GM18499 (cell line): ENCODE data around the gene SSBP3.
"Not testable (repeated sequence)": the region's sequence is repeated elsewhere in the genome, so short reads cannot be mapped to it uniquely, and the experiment has no call there.

Experiments
- ATAC-seq: cut with Tn5 transposase; IDR thresholded peaks from one replicate; pipeline ENCODE4 v1.9.1; 2021; ENCODE audit warnings: moderate number of reproducible peaks; ENCODE audit not compliant: insufficient read depth, unreplicated experiment

Gene SSBP3

DNA sequence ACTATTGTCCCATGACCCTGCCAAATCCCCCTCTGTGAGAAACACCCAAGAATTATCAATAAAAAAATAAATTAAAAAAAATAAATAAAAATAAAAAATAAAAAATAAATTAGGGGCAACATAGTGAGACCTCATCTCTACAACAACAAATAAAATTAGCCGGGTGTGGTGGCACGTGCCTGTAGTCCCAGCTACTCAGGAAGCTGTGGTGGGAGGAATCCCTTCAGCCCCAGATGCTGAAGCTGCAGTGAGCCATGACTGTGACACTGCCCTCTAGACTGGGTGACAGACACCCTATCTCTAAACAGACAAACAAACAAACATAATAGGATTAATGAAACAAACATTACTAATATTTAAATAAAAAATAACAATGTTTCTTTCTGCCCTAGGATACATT, 171.9 kb downstream of the SSBP3 start:
- no peak for ATAC-seq

DNA sequence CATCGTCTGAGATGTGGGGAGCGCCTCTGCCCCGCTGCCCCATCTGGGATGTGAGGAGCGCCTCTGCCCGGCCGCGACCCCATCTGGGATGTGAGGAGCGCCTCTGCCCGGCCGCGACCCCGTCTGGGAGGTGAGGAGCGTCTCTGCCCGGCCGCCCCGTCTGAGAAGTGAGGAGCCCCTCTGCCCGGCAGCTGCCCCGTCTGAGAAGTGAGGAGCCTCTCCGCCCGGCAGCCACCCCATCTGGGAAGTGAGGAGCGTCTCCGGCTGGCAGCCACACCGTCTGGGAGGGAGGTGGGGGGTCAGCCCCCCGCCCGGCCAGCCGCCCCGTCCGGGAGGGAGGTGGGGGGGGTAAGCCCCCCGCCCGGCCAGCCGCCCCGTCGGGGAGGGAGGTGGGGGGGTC, 173.0 kb downstream of the SSBP3 start:
- ATAC-seq = not testable (repeated sequence)

DNA sequence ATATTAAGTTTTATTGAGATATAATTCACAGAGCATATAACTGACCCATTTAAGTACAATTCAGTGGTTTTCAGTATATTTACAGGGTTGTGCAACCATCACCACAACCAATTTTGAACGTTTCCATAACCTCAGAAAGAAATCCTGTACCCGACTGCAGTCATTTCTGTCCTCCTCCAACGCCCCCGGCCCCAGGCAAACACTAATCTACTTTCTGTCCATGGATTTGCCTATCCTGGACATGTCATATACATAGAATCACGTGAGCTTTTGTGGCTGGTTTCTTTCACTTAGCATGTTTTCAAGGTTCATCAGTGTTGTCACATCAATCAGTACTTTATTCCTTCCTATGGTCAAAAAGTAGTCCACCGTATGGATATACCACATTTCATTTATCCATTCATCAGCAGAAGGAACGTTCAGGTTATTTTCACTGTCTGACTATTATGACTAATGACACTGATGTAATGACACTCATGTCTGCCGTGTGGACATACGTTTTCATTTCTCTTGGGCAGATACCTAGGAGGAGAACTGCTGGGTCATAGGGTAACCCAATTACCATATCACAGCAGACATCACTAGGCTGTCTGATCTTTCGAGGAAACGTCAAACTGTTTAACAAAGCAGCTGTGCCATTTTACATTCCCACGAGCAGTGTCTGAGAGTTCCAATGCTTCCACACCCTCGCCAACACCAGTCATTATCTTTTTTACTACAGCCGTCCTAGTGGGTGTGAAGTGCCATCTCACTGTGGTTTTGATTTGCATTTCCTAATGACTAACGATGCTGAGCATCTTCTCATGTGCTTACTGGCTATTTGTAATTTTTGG, 175.5 kb downstream of the SSBP3 start:
- no peak for ATAC-seq

DNA sequence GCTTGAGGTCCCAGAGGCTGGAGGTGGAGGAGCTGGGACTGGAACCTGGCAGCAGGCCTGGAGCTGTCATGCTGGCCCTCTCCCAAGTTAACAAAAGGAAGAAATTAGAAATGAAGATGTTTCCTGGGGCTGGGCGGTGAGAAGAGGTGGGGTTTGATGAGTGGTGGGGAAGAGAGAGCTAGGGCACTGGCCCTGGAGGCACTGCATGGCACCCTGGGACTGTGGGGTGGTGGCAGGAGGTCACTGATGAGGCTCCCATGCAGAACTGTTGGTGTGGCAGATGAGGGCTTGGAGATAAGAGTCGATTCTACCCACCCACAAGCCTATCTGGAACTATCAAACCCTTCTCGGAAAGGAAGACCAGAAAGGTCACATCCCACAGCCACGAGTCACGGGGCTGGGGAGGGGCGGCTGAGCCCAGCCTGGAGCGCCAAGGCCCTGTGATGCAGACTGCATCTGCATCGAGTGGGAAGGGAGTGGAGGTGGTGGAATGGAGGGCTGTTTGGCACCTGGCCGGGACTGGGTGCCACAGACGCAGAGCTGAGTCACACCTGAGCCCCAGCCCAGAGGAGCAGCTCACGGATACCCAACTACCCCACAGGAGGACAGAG, 176.8 kb downstream of the SSBP3 start:
- no peak for ATAC-seq

DNA sequence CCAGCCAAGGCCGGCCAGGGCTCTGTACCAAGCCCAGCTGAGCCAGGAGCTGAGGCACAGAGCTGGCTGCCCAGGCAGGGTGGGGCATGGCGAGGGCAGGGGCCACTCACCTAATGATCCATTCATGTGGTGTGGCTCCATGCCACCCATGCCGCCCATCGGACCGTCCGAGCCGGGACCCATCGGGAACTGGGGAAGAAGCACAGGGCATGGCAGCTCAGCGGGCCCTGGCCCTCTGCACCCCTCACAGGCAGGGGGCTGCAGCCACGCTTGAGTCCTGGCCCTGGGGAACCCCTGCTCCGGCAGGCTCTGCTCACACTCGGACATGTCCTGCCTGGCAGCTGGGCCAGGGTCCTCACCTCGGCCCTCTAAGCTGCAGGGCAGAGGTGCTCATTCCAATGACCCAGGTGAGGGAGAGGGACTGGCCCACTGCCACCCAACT, 177.5 kb downstream of the SSBP3 start:
- ATAC-seq = no peak

DNA sequence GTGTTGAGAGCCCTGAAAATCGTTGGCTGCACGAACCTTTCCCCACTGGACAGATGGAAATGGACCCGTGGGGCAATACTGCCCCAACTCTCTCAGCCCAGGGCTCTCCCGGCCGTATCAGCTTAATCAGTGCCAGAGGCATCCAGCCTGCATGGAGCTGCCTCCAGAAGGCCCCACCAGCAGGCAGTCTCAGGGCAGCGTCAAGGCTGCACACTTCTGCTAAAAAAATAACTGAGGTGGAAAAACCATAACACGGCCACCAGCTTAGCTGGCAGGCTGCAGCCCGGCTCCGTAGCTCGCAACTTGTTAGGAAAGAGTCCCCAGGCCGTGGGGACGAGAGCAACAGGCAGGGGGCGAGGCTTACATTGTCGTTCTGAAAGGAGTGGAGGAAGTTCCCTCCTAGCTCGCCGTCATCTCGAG, 178.3 kb downstream of the SSBP3 start:
- no peak for ATAC-seq

DNA sequence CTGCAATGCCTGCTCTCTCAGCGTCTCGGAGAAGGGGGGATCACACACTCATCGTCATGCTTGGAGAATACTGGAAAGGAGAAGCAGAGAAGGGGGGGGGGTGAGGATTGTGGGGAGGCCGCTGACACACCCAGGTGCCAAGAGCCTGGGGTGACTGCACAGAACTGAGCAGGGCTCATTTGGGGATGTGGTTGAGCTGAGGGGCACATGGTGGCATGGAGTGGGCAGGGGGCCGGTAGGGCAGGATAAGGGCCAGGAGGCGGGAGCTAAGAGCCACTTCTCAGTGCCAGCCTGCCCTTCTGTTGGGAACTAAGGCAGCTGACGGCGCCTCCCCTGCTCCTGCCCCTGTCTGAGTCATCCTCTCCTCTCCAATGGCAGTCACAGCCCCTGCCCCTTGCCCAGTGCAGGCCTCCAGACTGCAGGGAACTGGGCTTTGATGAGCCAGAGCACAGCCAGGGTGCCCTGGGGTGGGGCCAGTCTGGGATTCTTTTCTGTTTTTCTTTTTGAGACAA, 179.0 kb downstream of the SSBP3 start:
- no peak for ATAC-seq

DNA sequence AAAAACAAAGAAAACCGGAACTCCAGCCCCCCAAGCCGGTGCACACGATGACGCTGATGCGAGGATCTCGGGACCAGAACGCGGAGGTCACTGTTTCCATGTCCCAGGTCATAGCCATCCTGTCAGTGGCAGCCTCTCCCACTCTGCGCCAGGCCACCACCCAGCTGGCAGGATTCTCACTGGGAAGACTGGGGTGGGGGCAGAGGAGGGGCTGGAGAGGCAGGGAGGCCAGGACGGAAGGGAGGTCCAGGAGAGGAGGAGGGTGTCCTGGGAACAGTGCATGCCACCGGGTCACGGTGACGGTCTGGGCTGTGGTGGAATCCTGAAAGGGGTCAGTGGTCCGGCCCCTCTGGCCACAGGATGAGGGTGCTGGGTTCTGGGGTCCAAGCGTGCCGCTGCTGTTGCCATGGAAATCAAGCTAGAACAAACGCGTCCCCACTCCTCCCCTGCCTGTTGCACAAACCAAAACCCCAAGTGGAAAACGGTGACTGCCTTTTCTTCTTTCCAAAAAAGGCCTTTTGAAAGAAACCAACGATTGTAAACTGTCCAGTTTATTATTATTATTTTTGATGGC, 180.1 kb downstream of the SSBP3 start:
- no peak for ATAC-seq

DNA sequence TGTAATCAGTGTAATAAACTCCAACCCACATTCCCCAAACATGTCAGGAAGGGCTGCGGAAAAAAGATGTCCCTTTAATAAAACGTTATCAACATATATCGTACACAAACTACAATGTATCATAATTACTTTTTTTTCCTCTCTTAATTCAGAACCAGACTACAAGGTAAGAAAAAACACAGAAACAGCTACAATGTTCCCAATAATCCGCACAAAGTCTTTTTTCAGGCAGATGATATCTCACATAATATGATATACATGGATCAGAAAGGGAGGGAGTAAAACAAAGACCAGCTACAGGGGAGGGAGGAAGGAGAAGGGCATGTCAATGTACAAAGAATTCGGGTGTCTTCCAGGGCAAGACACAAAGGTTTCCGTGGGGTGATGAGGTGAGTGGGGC, 180.8 kb downstream of the SSBP3 start:
- ATAC-seq = no peak

DNA sequence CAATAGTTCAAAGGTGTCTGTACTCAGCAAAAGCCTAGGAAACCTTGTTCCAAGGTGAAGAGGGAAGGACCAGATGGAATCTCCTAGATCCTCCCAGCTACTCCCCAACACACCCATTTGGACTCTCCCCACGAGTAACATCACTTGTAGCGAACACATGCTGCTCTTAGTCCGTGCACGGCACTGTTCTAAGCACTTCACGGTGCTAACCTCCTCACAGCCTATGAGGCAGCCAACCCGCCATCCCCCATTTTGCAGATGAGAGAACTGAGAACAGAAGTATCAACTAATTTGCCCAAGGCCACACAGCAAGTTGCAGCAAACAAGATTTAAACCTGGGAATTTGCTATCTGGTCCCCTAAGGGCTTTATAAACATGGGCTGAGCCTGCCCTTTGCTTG, 182.0 kb downstream of the SSBP3 start:
- ATAC-seq = no peak

DNA sequence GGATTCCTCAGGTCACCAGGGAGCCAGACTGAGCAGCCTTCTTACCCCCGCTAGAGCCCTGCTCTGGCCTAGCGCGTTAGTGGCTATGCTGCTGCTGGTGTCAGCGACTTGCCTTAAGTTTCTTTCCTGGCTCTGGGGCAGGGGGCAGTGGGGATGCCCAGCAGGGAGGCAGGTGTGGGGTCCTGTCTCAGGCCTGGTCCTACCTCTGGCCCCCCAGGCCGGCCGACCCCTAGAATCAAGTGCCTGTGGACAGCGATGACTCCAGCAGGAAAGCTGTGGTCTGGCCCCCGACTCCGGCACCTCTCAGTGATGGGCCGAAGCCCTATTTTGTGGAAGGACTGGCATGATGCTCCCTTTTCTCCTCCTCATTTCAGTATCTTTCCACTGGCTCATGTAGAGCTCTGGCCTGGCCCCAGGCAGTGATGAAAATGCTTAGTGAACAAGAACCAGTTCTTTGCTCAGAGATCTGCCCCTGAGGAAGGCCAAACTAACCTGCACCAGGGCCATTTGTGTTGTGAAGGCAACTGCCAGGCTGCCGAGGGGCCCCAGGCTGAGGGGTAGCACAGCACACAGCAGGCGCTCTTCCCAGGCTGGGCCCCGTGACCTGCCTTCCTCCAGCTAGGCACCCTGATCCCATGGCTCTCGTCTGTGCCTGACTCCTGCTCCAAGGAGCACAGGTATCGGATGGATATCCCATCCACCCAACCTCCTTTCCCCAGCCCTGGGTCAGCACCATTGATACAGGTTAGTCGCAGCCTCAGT, 182.6 kb downstream of the SSBP3 start:
- ATAC-seq = no peak

DNA sequence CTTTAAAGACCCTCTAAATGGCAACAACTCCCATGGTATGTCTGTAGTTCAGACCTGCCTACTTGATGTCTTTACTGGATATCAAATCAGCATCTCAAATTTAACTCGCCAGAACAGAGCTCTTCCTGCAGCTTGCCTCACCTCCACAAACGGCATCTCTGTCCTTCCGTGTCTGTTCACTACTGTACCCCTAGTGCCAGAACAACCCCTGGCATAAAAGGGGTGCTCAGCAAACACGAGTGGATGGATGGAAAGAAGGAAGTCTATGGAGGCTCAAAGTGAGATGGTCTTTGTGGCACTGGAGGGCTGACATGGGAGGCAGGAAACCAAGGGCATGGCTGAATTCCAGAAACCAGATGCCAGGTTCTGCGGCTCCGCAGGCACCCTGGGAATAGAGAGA, 183.5 kb downstream of the SSBP3 start:
- no peak for ATAC-seq

DNA sequence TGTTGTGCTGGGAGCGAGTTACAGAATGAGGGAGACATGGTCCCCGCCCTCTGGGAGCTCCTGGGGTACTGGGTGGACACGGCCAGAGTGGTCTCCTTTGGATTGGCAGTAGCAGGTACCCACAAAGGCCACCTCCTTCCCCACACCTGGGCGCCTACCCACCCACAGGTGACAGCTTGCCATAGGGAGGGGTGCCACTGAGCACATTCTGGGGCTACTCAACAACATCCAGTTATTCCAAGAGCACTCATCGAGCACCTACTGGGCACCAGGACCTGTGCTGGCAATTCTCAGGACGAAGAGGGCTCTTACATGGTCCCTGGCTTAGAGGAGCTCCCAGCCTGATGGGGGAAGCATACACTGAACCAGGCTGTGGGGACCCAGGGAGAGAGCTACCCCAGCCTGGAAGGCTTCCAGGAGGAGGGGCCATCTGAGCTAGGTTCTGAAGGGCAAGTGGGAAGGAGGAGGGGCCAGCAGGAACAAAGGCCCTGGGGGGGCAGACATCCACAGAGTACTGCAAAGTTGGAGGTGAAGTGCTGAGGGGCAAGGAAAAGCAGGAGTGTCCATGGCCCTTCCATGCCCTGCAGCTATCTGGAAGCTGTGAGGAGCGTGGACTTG, 184.2 kb downstream of the SSBP3 start:
- ATAC-seq = no peak

DNA sequence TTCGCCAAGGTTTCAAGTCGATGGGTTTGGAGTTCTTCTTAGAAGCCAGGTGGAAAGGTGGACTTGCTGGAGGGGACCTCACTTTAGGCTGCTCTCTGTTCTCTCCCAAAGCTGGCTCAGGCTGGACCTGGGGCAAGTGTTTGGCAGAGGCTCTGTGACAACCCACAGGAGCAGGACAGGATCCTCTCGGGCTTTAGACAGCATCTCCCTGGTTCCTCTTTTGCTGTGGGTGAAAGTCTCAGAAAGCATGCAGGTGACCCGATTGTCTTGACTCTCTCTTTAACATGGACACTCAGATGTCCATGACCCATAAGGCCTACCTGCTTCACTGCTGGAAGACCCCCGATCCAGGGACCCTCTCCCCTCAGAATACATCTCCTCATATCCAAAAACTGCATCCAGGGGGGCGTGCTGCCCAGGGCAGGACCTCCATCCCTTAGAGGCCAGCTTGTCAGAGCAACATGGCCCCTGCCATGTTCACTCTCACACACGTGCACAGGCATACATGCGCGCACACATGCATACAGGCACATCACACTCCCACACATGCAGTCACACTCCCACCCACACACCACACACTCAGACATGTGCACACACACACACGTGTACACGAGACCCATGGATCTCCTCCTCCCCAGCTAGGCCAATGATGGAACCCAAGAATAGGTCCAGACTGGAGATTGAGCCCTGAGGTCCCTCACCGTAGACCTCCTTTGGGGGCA, 184.9 kb downstream of the SSBP3 start:
- ATAC-seq = no peak

DNA sequence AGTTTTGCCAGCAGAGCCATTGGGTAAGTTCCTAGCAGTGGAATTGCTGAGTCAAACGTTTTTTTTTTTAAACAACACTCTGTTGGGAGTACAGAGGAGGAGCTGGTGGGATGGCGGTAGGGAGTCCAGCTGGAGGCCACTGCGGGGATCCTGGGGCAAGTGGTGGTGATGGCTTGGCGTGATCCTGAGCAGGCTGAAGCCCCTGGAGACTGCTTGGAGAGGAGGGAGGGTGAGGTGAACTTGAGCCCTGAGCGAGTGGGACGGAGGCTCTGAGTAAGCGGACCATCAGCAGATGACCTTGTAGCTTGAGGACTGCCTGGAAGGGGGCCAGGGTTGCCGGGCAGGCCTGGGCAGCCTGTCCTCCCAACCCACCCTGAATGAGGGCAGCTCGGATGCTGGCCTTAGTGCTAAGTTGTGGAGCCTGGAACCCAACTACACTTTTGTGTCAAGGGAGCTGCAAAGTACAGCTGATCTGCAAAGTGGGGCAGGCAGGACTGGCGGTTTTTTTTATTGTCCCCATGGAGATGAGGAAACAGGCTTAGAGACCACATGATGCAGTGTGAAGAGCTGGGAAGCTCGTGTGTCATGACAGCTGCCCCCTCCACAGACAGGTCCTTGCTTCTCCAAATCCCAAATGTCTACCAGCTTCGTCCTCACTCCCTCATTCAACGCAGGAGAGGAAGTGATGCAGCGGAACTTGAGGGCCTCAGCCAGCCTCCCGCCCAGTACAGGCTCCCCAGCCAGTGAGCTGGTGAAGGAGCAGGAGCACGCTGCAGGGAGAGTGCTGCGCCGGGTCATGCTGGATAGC, 186.0 kb downstream of the SSBP3 start:
- ATAC-seq = no peak

DNA sequence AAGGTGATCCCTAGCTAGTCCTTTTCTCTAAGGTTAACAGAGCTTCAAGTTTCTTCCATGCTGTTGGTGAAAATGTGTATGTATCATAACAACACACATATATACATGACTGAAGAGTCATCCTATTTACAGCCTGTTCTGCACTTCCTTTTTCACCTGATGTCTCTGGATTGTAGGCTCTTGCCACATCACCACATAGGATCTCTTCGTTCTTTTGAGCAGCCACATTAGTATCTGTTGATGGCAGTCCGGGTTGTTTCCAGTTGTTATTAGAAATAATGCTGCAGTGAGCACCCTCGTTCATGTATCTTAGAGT, 186.5 kb downstream of the SSBP3 start:
- ATAC-seq = no peak

DNA sequence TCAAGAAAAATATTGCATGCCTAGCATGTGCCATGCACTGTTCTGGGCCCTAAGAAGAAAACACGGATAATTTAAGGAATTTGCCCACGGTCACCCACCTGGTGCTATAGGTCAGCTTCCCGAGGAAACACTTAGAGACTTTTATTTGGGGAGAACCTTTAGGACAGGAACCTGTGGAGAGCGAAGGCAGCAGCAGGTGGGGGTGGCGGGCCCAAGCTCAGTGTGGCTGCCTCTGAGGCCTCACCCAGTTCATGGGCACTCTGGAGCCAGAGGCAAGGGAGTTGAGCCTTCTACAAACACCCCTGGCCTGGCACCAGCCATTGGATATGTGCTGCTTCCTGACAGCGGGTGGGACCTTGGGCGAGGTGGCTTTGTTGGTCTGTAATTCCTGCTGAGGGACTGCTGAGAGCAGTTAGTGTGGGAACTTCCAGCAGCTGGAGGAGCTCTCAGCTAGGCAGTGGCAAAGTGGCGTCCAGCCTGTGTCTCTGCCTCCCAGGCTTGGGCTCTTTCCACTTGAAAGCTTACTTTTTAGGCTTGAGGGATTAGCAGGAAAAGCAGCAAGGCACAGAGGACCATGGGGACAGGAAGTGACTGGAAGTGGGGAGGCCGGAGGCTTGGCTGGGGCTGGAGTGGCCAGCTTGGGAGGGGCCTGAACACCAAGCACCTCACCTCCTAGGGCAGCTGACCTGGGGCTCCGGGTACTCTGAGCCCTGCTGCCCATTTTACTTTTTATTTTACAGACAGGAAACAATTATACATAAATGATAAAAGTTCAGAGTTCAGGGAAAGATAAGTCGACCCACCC, 187.1 kb downstream of the SSBP3 start:
- no peak for ATAC-seq

DNA sequence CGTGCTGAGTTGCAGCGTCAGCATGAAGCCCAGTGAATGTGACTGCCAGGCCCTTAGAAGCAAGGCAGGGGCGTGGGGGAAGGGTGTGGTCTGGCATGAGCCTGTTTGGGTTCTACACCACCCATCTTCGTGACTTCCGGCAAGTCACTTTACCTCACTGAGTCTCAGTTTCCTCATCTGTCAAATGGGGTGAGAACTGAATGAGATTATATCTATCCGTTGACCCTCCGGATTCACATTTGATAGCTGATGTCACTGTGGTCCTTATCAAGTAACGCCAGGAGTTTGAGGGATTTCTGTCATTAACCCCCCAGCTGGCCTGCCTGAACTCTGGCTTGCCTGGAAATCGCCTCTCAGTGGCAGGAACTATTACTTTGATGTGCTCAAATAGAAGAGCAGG, 190.7 kb downstream of the SSBP3 start:
- no peak for ATAC-seq
